GM19239 (cell line): Measurements from ENCODE around the gene MARK2.
"Not testable (repeated sequence)": the region's sequence is repeated elsewhere in the genome, so short reads cannot be mapped to it uniquely, and the experiment has no call there.

Experiments used
- DNase-seq: peaks from one replicate; pipeline ENCODE4 v3.0.0; 2011; ENCODE audit warnings: low spot score; ENCODE audit not compliant: insufficient read length
- FAIRE-seq: peaks from 2 replicates; lab custom pipeline; 2011; peaks lifted over from hg19 to GRCh38; lab: Jason Lieb, UNC

The MARK2 gene

GRCh38 chr11:63838678-63839507 lies at the start of gene MARK2:
TSS of gene MARK2 (plus strand) at chr11:63839110. CDS start at chr11:63839507, 397 bp downstream.
- DNase-seq (peak; percentile 82), FAIRE-seq (no peak)

GRCh38 chr11:63791495-63792167 lies 47.3 kb upstream of the MARK2 start:
- DNase-seq: no peak
- FAIRE-seq: no peak

GRCh38 chr11:63793161-63793560 lies 45.7 kb upstream of the MARK2 start:
- DNase-seq: no peak
- no peak for FAIRE-seq

DNA sequence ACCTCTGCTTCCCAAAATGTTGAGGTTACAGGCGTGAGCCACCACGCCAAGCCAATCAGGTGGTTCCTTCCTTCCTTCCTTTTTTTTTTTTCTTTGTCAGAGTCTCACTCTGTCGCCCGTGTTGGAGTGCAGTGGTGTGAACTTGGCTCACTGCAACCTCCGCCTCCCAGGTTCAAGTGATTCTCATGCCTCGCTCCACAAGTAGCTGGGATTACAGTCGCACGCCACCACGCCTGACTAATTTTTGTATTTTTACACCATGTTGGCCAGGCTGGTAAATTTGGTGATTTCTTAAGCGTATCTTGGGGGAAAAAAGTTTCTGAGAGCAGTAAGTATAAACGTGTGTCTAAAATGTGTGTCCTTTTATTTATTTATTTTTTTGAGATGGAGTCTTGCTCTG lies 43.8 kb upstream of the MARK2 start:
- DNase-seq (no peak), FAIRE-seq (no peak)

- no peak for FAIRE-seq
- DNase-seq: no peak
These were observed 38.0 kb upstream of the MARK2 start for GRCh38 chr11:63800921-63801320.

- FAIRE-seq: no peak
- DNase-seq: no peak
These were observed 36.1 kb upstream of the MARK2 start for GRCh38 chr11:63802637-63803414.

DNA sequence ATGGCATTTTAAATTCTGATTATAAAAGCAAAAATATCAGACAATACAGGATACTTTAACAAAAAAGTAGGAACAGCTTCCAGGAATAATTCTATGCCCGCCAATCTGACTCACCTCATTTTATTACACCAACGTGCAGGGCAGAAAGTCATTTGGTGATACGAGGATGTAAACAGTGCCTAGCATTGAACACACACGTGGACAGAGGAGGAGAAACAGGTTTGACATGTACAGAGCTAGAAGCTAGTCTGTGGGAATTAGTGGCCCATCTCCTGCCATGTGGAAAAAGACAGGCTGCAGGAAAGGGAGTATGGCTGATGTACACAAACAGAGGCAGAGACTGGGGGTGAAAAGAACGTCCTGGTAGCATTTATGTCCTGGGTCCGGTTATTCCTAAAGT lies 34.7 kb upstream of the MARK2 start:
- DNase-seq (no peak), FAIRE-seq (no peak)

DNA sequence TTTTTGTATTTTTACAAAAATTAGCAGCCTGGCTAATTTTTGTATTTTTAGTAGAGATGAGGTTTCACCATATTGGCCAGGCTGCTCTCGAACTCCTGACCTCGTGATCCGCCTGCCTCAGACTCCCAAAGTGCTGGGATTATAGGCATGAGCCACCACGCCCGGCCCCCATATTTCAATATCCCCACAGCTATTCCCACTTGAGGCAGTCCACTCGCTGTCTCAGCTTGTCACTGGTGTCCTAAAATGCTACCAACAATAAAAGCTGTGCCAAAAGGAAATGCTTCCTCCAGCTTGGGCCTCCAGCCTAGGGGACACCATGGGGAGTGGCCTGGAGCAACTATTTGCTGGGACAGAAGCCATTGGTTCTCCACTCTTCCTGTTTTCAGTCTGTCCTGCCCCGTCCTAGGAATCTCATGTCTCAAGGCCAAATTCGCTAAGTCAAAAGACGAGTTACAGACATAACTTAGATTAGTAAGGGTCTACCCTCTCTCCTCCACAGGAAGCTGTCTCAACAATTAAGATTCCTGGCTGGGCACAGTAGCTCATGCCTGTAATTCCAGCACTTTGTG lies 33.0 kb upstream of the MARK2 start:
- DNase-seq: no peak
- FAIRE-seq: no peak

DNA sequence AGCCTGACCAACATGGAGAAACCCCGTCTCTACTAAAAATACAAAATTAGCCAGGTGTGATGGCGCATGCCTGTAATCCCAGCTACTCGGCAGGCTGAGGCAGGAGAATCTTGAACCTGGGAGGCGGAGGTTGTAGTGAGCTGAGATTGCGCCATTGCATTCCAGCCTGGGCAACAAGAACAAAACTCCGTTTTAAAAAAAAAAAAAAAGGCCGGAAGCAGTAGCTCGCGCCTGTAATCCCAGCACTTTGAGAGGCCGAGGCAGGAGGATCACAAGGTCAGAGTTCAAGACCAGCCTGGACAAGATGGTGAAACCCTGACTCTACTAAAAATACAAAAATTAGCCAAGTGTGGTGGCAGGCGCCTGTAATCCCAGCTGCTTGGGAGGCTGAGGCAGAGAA lies 28.5 kb upstream of the MARK2 start:
- not testable (repeated sequence) for DNase-seq, FAIRE-seq

- no peak for FAIRE-seq
These were observed 27.4 kb upstream of the MARK2 start for GRCh38 chr11:63811522-63811921.

GRCh38 chr11:63813035-63813562 lies 25.8 kb upstream of the MARK2 start, which contains the start of gene SPINDOC:
TSS of gene SPINDOC (plus strand) at chr11:63813456. CDS start at chr11:63813687, 231 bp downstream.
- peak; percentile 45 for FAIRE-seq

More at GRCh38 chr11:63811522-63811921, 27.4 kb upstream of the MARK2 start:
- no peak for DNase-seq

DNA sequence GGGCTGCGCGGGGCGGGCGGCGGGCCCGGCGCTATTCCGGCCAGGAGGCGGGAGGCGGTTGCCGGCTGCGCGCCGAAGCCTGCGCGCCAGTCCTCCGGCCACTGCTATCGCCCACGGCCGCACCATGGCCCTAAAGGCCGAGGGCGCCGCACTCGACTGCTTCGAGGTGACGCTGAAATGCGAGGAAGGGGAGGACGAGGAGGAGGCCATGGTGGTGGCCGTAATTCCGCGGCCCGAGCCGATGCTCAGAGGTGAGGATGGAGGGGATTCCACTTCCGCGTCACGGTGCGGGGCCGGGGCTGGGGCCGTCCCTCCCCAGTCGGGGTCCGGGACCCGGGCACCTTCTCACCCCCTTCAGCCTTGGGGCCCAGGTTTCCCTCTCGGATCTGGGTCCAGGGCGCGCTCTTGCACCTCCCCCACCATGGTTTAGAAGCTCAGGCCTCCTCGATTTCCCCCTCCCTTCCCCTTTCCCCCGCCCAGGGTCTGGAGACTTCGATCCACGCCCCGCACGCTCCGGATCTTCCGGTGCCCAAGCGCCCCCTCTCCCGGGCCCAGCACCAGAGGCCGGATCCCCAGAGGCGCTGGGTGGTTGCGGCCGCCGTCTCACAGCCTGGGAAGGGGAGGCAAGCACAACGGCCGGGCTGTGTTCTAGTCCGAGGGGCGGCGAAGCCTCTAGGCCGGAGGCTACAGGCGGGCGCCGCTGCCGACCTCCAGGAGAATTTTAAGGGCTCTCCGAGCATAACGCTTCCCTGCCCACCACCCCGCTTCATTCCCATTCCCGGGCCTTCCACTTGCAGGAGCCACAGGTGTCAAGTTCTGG lies 25.1 kb upstream of the MARK2 start:
- peak; percentile 65 for DNase-seq
- peak; percentile 39 for FAIRE-seq

More at GRCh38 chr11:63813035-63813562, 25.8 kb upstream of the MARK2 start, which contains the start of gene SPINDOC:
- DNase-seq: peak; percentile 95

- DNase-seq (no peak), FAIRE-seq (no peak)
These were observed 24.6 kb upstream of the MARK2 start for GRCh38 chr11:63814383-63814736.

GRCh38 chr11:63816166-63816565 lies 22.7 kb upstream of the MARK2 start:
- FAIRE-seq: no peak
- no peak for DNase-seq

GRCh38 chr11:63816732-63817131 lies 22.2 kb upstream of the MARK2 start:
- DNase-seq (no peak), FAIRE-seq (no peak)

- no peak for DNase-seq
- no peak for FAIRE-seq
These were observed 21.0 kb upstream of the MARK2 start for GRCh38 chr11:63817758-63818498.

GRCh38 chr11:63818609-63819008 lies 20.3 kb upstream of the MARK2 start:
- FAIRE-seq (no peak), DNase-seq (no peak)

DNA sequence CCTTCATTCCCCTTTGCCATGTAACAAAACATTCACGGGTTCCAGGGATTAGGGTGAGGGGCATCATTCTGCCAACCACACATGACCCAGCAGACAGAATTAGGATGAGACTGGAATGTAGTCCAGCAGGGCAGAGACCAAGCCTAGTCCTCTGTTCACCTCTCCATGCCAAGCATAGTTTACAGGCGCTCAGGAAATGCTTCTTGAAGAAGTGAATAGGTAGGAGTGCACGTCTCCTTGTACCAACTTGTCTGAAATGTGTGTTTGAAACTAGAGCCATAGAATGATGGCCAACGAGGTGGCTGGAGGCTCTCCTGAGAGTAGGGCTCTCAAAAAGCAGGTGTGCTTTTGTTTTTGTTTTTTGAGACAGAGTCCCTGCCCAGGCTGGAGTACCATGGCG lies 17.5 kb upstream of the MARK2 start:
- no peak for DNase-seq
- FAIRE-seq: no peak
